GM12865 (cell line): ENCODE results near the gene NEO1.

Source experiments
- DNase-seq: peaks from one replicate; pipeline ENCODE4 v3.0.0; 2010; ENCODE audit warnings: low read depth
- H3K4me3 ChIP-seq: 2 replicates; pipeline ENCODE4 v1.5.1; 2011; ENCODE audit warnings: mild to moderate bottlenecking, low read depth, low read length, control low read depth
- TF ChIP-seq, protein P1 (sequence below): IDR thresholded peaks from 2 replicates; pipeline ENCODE4 v1.5.1; 2011; ENCODE audit warnings: low read length, control low read depth, low read depth, inconsistent platforms; ENCODE audit not compliant: insufficient read depth; ENCODE audit errors: missing control alignments

NEO1 gene

GRCh38 chr15:73346735-73347312, 294.6 kb downstream of the NEO1 start:
- DNase-seq, result peak; percentile 68
- H3K4me3 ChIP-seq, result no peak overlapping the region
- TF ChIP-seq, protein P1, sequence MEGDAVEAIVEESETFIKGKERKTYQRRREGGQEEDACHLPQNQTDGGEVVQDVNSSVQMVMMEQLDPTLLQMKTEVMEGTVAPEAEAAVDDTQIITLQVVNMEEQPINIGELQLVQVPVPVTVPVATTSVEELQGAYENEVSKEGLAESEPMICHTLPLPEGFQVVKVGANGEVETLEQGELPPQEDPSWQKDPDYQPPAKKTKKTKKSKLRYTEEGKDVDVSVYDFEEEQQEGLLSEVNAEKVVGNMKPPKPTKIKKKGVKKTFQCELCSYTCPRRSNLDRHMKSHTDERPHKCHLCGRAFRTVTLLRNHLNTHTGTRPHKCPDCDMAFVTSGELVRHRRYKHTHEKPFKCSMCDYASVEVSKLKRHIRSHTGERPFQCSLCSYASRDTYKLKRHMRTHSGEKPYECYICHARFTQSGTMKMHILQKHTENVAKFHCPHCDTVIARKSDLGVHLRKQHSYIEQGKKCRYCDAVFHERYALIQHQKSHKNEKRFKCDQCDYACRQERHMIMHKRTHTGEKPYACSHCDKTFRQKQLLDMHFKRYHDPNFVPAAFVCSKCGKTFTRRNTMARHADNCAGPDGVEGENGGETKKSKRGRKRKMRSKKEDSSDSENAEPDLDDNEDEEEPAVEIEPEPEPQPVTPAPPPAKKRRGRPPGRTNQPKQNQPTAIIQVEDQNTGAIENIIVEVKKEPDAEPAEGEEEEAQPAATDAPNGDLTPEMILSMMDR, result no peak

DNA sequence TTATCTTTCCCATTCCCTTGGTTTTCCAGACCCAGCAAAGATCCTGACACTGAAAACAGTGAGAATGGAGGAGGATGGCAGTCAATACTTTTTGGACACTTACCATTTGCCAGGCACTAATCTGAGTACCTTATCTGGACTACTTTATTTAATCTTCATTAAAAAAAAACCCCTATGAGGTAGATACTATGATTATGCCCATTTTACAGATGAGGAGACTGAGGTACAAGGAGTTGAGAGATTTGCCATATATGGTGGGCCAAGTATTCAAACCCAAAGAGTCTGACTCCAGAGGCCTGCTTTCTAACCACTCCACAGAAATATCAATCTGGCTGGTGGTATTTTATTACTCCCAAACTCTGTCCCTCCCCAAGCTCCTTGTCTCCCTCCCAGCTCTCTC, 296.9 kb downstream of the NEO1 start:
- no peak for DNase-seq
- no peak overlapping the region for H3K4me3 ChIP-seq
- TF ChIP-seq, protein P1, result no peak

- no peak for DNase-seq
- TF ChIP-seq, protein P1, result no peak
Observed at GRCh38 chr15:73352082-73352481, 299.8 kb downstream of the NEO1 start.

DNA sequence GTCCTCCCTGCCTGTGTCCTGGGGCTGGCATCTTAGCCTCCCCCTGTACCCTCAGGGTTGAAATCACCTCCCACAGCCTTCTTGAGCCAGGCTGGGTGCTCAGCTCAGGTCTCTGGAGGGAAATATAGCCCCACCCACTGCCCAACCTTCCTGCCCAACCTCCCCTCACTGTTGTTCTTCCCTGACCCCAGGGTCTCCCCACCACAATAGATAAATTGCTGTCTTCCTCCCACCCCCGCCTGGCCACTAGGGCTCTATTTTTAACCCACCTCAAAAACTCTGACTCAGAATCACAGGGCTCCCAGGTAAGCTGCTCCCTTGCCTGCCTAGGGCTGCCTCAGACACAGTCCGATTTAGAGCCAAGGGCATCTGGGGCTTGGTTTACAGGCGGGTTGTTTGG, 301.5 kb downstream of the NEO1 start:
- no peak for DNase-seq
- H3K4me3 ChIP-seq, result no peak overlapping the region
- TF ChIP-seq, protein P1, result no peak

More at GRCh38 chr15:73352082-73352481, 299.8 kb downstream of the NEO1 start:
- no peak overlapping the region for H3K4me3 ChIP-seq

- TF ChIP-seq, protein P1, result no peak
- H3K4me3 ChIP-seq, result no peak overlapping the region
- no peak for DNase-seq
Observed at GRCh38 chr15:73354241-73354640, 302.0 kb downstream of the NEO1 start.
